CD4-positive, alpha-beta T cell treated with Interleukin-15 for 1 hour (primary cell): ENCODE measurements around the gene PURA.

ENCODE experiments used
- DNase-seq: peaks from one replicate; pipeline ENCODE4 v3.0.0-alpha.2; 2020

Gene PURA

DNA sequence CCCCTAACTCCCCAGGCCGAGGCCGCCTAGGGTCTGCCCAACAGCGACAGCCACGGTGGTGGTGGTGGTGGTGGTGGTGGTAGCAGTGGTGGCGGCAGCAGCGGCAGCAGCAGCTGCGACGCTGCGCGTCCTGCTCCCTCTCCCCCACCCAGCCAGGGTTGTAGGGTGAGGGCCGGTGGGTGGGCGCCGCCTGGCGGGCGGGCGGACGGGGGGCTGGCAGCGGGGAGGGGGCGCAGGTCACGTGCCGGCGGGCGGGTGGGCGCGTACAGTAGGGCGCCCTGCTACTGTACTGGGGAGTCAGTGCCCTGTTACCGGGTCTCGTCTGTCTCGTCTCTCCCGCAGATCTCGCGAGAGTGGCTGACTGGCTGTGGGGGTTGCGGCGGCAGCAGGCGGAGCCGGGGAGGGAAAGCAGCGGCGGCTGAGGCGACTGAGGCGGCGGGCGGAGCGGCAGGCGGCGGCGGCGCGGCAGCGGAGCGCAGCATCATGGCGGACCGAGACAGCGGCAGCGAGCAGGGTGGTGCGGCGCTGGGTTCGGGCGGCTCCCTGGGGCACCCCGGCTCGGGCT, at the start of gene PURA:
PURA (plus strand) TSS at position 411 of the 565 bp plus-strand sequence; CDS start at position 484, 73 bp downstream.
- DNase-seq, result peak; percentile 97

DNA sequence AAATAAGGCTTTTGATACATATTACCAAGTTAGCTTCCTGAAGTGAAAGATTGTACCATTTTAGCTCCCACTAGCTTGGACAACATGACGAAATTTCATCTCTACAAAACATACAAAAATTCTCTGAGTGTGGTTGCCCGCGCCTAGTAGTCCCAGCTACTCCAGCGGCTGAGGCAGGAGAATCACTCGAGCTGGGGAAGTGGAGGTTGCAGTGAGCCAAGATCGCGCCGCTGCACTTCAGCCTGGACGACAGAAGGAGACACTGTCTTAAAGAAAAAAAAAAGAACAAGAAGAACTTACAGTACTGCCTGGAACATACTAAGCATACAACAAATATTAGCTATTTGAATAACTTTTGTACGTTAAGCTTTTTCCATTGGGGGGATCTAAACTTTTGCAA, 41.1 kb upstream of the PURA start:
- DNase-seq, result no peak

DNA sequence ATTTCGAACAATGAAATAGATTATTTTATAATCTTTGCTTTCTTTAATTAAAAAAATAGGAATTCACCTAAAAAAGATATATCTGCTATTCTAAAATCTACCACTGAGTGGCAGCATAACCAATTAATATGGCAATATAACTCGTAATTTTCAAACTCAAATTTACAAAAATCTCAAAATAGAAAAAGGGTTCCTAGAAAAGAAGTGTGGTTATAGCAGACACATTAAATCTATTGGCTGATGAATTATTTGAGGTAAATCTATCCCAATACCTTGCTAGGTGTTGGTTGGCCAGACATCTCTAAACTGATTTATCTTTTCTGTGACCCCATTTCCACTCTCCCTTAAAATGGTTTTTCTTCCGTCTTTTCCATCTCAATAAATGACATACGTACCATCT, 40.6 kb upstream of the PURA start:
- DNase-seq, result no peak

DNA sequence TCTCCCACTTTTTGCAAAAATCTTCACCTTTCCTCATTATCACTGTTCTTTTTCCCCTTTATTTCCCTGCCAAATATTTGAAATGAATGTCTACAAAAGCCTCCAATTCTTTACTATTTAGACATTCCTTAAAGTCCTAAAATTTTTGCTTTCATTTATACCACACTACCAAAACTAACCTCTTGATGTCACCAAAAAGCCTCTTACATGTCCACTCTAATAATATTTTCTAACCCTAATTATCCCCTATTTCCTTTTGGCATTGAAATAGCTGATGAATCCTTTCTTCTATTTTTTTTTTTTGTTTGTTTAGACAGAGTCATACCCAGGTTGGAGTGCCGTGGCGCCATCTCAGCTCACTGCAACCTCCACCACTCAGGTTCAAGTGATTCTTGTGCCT, 38.5 kb upstream of the PURA start:
- no peak for DNase-seq

DNA sequence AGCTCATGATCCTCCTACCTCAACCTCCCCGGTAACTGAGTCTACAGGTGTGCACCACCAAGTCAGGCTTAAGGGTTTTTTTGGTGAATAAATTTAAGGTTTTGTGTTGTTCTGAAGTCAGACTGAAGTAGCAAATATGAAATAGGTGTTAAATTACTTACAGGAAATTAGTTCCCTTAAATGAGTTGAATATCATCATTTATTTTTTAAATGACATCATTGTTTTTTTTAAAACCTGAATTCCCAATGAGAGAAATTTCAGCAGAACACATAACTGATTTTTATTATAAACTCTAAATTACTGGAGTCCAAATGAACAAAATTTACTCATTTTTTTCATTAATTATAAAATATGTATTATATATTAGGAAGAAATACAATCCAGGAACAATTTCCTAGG, 37.8 kb upstream of the PURA start:
- no peak for DNase-seq

DNA sequence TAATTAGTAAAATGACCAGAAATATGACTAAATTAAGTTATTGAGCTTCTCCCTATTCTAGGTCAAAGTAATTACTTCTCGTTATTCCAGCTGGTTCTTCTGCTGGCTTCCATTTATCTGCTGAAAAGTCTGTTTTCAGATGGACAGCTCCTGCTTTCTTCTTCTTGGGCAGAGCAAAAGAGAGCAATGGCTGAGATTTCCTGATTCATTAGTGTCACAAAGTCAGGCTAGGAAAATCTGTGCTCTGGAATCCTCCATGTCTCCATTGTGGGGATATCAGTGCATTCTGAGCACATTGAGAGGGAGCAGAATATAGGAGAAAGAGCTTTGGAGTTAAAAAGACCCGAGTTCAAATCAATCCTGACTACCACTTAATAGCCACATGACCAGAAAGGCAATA, 37.1 kb upstream of the PURA start:
- DNase-seq, result no peak

DNA sequence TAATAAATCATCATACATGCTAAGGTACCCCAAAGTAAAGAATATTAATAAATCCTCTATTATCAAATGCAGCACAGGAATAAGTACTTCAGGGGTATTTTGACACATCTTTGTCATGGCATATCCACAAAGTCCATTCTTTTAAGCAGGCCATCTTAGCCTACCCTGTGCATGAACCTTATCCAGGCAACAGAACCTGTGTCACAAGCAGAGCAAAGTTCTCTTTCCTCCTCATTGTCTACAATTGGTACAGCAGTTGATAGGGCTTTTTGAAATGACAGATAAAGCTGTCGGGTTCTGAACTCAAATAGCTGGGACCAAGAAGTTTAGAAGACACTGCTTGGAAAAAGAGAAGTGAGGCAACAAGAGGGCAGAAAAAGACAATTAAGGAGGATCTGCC, 30.8 kb upstream of the PURA start:
- DNase-seq, result no peak

DNA sequence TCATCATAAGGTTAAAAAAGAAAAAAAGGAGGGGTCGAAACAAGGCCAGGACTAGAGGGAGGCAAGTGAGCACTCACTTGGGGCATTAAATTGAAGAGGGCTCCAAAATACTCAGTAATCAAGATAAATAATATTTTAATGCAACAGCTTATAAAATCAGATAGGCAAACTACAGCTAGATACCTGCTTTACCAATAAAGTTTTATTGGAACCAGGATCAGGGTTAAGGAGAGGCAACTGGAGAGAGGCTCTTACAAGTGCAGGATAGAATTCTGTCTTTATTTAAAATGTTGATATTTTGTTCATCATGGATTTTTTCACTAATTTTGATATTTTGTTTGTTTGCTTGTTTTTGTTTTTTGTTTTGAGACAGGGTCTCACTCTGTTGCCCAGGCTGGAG, 30.3 kb upstream of the PURA start:
- no peak for DNase-seq

DNA sequence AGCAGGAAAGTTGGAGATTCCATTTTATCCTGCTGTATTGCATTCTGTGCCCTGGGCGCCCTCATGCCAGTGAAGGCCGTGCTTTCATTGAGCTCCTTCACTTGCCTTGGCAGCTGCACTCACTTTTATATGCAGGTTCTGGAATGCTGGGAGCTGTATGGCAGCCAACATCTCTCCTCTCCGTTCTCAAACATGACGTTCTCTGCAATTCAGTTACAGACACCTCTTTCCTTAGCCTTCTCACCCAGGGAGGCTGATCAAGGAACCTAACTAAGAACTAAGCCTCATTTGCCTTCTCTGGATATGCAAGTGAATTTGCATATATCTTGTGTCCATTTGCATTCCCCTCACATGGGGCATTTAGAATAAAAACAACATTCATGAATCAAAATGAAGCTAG, 29.4 kb upstream of the PURA start:
- DNase-seq, result no peak

DNA sequence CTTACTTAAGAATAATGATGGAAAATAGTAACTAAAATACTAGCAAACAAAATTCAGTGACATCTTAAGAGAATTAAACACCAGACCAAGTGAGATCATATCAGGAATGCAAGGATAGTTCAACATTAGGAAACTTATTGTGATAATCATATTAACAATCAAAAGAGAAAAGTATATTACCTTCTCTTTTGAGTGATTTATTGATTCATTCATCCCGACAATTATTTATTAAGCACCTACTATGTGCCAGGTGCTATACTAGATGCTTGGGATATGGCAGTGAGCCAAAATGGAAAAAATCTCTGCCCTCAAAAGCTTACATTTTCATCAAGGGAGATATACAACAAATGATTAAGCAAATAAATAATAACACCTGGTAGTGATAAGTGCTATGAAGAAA, 23.7 kb upstream of the PURA start:
- no peak for DNase-seq

DNA sequence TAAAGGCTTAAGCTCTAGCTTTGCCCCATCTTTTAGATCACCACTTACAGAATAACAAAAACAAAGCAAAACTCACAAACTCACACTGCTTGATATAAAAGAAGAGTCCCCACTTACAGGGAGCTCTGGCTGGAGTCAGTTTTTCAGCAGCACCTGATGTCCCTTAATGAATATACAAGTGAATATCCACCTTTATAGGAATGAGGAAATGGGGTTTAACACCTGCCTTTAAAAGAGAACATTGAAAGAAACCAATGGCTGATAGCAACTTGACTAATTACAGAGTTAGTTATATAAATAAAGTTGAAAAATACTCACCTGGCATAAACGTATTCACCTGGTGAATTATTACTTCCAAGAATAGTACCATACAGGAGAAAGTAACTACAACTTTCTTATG, 20.7 kb upstream of the PURA start:
- no peak for DNase-seq

DNA sequence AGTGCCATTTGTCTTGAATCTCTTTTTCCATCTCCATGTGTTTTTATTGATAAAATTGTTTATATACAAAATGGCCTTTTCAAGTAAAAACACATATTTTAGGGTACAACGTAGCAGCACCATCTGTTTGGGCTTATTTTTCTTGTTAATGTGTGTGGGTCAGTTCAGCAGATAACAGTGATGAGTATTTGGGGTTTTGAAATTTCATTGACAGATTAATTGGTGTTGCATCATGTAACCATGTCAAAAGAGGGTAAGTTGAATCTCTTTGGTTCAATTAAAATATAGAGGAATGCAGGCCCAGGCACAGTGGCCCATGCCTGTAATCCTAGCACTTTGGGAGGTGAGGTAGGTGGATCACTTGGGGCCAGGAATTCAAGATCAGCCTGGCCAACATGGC, 20.0 kb upstream of the PURA start:
- DNase-seq, result no peak

DNA sequence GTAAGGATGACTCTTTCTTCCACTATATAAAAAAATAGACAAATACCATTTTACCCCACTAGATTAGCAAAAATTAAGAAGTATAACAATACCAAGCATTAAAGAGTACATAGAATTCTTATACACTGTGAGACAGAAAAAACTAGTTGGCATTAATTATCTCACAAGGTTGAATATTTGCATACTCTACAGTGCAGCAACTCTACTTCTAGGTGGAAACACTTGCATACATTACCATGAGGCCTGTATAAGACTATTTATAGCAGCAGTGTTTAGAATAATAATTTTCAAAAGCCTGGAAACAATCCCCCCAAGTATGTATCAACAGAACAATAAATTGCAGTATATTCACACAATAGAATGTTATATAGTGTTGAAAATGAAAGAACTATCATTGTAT, 19.0 kb upstream of the PURA start:
- no peak for DNase-seq

DNA sequence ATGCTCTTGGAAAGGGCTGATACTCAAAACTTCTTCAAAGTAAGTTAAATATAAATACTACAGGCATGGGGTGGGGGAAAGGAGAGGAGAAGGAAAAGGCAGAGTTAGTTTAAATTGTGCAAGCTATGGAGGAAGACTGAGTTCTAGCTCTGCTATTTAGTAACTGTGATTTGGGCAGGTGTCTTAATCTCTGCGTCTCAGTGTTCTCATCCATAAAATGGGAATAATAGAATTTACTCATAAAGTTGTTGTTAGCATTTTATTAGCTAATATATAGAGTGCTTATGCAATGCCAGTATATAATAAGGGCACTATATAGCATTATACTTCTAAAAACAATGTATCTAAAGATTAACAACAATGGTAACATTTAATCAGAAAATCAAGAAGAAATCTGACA, 12.7 kb upstream of the PURA start:
- no peak for DNase-seq

DNA sequence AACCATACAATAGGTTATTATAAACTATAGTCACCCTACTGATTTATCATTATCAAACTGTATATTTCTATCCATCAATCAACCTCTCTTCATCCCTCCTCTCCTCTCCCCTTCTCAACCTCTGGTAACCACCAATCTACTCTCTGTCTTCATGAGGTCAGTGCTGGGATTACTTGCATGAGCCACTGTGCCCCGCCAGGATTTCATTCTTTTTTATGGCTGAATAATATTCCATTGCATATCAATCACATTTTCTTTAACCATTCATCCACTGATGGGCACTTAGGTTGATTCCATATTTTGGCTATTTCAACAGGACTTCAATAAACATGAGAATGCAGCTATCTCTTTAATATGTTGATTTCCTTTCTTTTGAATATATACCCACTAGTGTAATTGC, 10.8 kb upstream of the PURA start:
- no peak for DNase-seq

DNA sequence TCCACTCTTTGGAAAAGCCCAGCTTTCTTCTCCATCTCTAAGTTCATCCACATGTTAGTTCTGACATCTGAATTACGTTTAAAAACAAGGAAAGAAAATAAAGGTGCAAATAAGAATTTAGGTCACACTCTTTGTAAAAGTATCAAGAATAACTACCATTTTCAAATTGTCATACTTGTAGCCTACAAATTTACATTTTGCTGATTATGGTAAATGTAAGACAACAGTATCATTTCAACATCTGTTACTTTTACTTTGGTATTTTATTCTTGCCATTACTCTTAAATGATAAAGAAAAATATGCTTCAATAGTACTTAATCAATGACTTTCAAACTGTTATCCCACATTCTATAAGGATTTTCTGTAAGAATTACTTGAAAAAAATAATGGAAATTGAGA, 9.8 kb upstream of the PURA start:
- no peak for DNase-seq

DNA sequence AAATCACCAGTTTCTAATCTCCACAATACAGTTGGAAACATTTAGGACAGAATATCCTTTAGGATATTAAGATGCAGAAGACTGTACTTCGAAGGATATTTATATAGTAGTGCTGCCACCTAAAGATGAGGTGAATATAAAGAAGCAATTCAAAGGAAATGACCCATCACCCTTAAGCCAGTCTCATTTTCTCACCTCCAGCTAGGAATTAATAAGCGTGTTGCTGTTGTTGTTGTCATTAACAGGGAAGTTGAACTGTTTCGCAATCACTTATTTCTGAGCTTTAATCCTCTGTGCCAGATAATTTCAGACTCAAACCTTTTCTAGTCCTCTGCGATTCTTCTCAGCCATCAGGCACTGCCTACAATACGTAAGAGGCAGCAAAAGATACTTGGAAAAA, 7.8 kb upstream of the PURA start:
- DNase-seq, result no peak

DNA sequence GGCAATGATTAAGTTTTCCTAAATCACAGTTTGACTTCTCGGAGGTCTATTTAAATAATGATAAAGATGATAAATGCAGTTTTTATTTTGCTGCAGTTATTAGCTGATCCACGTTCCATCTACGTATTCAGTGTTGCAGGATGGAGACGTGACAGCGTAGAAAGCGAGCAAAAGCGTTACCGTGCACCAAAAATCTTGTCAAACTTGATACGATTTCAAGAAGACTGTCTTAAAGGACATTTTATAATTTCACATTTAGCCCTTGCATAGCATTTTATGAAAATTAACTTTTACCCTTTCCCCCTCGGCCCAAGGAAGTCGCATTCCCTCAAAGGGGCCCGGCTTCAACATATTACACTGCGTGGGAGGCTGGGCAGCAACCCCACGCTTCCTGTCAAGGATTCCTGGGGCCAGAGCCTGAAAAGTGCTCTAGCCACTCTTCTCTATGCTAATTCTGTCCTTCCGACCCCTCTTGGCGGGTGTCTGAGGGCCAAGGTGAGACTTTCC, 7.1 kb upstream of the PURA start:
- DNase-seq, result no peak

DNA sequence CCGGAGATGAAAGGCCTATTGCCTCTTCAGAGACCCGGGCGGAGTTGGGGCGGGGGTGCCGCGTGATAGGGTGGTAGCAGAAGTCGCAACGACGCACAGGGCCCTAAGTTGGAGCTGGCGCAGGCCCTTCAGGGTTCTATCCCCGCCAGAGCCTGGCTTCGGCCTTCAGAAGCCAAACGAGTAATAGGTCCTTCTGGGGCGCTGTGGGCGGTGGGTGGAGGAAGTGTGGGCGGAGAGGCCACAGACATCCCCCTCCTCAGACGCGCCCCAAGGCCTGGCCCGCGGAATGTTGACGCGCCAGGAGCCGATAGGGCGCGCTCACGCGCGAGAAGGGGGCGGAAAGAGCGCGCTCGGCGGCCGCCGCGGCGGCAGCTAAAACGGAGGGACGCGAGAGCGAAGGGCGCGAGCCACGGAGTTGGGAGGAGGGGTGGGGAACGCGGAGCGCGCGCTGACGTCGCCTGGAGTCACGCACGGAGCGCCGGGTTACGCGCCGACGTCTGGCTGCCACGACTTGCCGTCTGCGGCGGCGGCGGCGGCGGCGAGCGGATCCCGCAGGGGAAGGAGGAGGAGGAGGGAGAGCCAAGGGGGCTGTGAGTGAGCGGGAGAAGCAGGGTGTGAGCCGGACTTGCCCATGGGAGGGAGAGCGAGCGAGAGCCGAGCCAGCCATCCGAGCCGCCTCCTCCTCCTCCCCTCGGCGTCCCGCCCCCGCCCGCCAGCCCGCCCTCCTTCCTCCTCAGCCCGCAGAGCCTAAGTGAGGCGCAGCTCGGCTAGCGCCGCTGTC, 6.4 kb upstream of the PURA start:
- peak; percentile 94 for DNase-seq

DNA sequence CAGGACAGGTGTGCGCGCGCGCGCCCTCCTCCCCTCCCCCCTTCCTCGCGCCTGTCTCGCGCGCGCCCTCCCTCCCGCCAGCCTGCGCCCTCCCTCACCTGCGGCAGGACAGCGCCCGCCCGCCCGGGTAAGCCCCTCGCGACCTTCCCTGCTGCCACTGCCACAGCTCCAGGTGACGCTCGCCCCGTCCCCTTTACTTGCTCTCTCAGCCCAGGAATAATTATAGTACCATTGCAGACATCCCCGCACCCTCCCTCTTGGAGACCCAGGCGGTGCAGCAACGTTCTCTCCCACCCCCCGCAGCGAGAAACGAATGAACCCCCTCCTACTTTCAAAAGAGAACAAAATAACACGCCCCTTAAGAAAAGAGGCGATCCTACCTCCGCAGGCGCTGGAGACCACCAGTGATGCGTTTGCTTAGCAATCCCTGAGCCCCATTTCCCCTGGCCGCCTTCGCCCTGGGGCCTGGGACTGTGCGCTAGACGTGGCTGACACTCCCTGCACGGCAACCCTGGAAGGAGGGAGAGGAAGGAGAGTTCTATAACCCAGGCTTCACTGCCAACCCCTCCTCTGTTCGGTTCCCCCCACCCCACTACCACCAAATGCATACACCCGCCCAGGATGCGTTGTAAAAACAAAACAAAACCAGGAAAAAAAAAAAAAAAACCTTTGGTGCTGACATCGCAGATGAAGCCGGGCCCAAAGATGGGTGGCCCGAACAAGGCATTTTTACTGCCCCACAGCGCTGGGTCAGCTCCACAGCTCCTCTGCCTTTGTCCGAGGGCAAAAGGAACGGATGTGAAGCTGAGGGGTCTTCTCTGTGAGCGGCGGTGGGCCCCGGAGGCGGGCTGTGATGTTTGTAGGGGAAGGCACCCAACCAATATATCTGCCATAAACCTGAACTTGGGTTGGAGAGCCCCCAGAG, 5.6 kb upstream of the PURA start:
- no peak for DNase-seq

DNA sequence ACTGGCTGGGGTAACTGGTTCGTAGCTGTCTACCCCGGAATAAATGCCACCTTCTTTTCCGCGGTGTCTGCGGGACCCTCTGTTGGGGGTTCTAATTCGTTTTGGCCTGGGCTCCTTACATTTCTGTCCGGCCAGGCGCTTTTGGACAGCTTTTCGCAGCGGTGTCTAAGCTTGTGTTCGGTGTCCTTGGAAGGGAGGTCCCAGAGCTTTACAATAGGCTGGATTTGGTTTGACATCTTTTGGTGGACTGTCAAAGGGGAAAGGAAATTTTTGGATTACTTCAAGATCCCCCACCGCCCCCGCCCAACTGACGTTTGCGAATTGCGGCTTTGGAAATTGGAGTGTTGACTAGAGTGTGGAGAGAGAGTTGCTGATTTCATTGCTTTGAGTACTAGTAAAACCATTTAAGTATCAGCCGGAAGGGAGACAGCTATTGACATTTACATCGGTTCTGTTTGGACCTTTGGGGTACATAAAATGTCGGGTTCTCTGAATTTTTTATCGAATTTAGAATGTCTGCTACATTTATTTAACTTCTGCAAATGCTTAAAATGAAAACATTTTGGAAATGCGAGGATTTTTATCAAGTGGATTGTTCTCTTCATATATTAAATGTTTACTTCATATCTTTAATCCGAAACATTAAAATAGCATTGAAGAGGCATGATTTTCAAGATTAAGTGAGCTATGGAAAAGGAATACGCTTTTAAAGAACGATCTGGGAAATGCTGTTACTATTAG, 4.7 kb upstream of the PURA start:
- no peak for DNase-seq

DNA sequence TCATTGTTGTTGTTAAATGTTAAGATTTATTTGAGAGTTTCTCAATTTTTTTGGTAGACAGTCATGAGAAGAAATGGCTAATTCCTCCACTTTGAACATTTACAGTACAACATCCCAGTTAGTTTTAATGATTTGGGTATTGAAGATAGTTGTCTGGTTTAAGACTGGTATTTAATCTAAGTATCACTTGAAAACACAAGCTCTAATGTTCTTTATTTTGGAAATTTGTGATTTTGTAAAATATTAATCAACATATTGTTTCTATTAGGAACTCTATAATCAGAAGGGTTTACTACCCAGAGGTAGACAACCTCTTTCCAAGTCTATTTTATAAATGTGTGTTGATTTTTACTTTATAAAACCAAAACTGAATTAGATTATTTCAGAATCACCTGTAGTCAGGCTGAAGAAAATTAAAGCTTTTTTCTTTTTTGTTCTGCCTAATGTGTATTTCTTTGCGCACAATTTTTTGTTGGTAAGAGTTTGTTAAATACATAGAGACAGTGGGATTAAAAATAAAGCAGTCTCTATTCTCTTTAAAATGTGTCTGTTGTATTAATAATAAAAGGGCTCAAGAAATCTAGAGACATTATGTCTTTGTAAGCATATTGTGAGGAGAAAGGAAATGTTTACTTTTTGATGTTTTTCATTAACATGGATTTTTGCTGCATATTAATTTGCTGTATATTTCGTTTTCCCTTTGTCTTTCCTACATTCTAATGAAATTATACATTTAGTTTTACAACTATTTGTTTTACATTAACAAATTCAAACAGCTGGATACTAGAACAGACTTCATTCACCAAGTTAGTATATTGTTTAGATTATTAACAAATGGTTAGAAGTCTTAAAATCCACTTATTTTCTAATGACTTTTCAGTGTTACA, 3.9 kb upstream of the PURA start:
- DNase-seq, result no peak
